ENCODE measurements around the gene TMEM121B.

TMEM121B gene

DNA sequence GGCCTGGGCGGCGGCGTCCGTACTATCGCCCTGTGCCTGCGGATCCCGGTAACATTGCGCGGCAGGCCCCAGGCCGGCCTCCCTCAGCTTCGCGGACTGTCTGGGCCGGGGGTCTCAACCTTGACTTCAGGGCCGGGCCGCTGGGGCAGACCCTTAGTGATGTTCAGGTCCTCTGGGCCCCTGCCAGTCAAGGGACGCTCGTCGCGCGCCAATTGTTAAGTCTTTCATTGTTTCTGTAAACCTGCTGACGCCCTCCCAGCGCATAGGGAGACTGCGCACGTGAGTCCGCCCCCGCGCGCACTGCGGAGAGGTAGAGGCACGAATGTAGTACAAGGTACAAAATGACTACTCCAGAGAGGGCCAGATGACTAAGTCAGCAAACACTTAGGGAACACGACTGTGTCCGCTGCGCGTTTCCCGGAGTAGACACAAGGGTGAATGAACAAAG, 38.4 kb upstream of the TMEM121B start:
- TF ChIP-seq CTCF (IDR thresholded peaks at IDR 0.05; ENCODE audit: low read depth, low read length), result no peak
- no peaks in the 10 kb centered on the region for H3K9me3 ChIP-seq (ENCODE audit: severe bottlenecking)
- H3K36me3 ChIP-seq, result peaks cover 13% of the 10 kb centered on the region
- H3K4me3 ChIP-seq (ENCODE audit: low read depth, low read length), result peak overlapping the region; percentile 94
- H3K27me3 ChIP-seq (ENCODE audit: insufficient read depth, low read depth, severe bottlenecking), result no peaks in the 10 kb centered on the region
- peak; percentile 52 for DNase-seq
- peak overlapping the region; percentile 92 for H3K27ac ChIP-seq

GRCh38 chr22:17158568-17159503, 37.7 kb upstream of the TMEM121B start, which contains the start of gene HDHD5:
TSS of gene HDHD5 (minus strand) at chr22:17159277. CDS start at chr22:17159251, 26 bp downstream.
- Histone ChIP-seq H3K27me3 (ENCODE audit: insufficient read depth, low read depth, severe bottlenecking) (no peaks in the 10 kb centered on the region), H3K27ac (peak within 1 kb of the TSS; percentile 92), H3K4me3 (ENCODE audit: low read depth, low read length) (peak within 1 kb of the TSS; percentile 94), H3K36me3 (peaks cover 13% of the 10 kb centered on the region), H3K9me3 (ENCODE audit: severe bottlenecking) (no peaks in the 10 kb centered on the region)
- TF ChIP-seq CTCF (IDR thresholded peaks at IDR 0.05; ENCODE audit: low read depth, low read length), result no peak
- peak; percentile 91 for DNase-seq

DNA sequence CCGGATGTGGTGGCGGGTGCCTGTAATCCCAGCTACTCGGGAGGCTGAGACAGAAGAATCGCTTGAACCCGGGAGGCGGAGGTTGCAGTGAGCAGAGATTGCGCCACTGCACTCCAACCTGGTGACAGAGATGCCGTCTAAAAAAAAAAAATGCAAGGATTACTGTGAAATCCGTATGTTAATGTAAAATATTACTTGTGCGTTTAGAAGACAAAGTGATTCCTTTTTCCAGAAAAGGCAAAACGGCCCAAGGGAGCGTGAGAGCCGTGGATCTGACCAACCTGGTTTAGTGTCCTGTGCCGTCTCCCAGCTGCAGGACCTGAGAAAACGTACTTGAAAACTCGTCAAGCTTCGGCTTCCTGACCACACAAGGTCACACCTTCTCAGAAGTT, 37.0 kb upstream of the TMEM121B start:
- DNase-seq, result no peak
- Histone ChIP-seq H3K9me3 (ENCODE audit: severe bottlenecking) (no peaks in the 10 kb centered on the region), H3K4me3 (ENCODE audit: low read depth, low read length) (peak overlapping the region; percentile 94), H3K27ac (peak overlapping the region; percentile 92), H3K36me3 (peaks cover 13% of the 10 kb centered on the region), H3K27me3 (ENCODE audit: insufficient read depth, low read depth, severe bottlenecking) (no peaks in the 10 kb centered on the region)
- TF ChIP-seq CTCF (IDR thresholded peaks at IDR 0.05; ENCODE audit: low read depth, low read length), result no peak

DNA sequence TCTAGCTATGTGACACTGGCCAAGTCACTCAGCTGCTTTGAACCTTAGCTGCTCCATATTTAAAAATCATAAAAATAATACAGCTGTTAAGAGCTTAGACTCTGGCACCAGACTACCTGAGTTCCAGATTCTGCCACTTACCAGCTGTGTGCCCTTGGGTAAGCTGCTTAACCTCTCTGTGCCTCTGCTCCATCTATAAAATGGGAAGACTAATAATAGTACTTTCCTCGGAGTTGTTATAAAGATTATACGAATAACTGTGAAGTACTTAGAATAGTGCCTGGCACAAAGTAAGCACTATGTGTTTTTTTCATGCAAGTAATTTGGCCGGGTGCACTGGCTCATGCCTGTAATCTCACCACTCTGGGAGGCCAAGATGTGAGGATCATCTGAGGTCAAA, 36.6 kb upstream of the TMEM121B start:
- no peak for TF ChIP-seq CTCF (IDR thresholded peaks at IDR 0.05; ENCODE audit: low read depth, low read length)
- H3K9me3 ChIP-seq (ENCODE audit: severe bottlenecking), result no peaks in the 10 kb centered on the region
- DNase-seq, result no peak
- H3K36me3 ChIP-seq, result peaks cover 13% of the 10 kb centered on the region
- no peak overlapping the region for H3K27ac ChIP-seq
- H3K27me3 ChIP-seq (ENCODE audit: insufficient read depth, low read depth, severe bottlenecking), result no peaks in the 10 kb centered on the region
- H3K4me3 ChIP-seq (ENCODE audit: low read depth, low read length), result peak overlapping the region; percentile 94; the same call in 1 of the 2 replicates

DNA sequence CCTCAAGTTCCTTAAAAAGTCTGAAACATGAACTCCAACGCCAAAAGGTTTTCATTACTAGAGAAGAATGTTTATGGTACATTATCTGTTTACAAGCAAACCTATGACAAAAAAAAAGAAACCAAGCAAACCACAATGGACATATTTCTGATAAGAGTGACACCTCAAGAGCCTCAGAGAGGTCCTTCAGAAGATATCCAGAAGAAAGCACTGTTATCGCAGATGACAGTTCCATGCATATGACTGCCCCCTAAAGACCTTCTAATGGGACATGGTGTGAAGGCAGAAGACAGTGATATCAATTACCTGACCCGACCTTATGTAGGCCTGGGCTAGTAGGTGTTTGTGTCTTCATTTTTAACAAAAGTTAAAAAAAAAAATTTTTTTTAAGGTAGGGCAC, 34.8 kb upstream of the TMEM121B start:
- Histone ChIP-seq H3K27ac (no peak overlapping the region), H3K27me3 (ENCODE audit: insufficient read depth, low read depth, severe bottlenecking) (no peaks in the 10 kb centered on the region), H3K36me3 (peaks cover 13% of the 10 kb centered on the region), H3K9me3 (ENCODE audit: severe bottlenecking) (no peaks in the 10 kb centered on the region), H3K4me3 (ENCODE audit: low read depth, low read length) (no peak overlapping the region)
- no peak for DNase-seq
- no peak for TF ChIP-seq CTCF (IDR thresholded peaks at IDR 0.05; ENCODE audit: low read depth, low read length)
